HepG2 (cell line): Measurements from ENCODE around the gene WDR18. TPM values are rescaled to one million over a fixed set of nuclear protein-coding genes. Genes with fewer than 3 reads are reported as not detected.

Experiments used
- AHDC1 ChIP-seq: sonication (generic); formaldehyde crosslinking; IDR thresholded peaks from 2 replicates; pipeline ENCODE4 v1.5.1; 2020; ENCODE audit warnings: mild to moderate bottlenecking, missing genetic modification reagents, borderline replicate concordance
- ATF3 ChIP-seq: sonication (generic); formaldehyde crosslinking; IDR thresholded peaks from 2 replicates; pipeline ENCODE4 v1.4.0; 2020; ENCODE audit warnings: missing genetic modification reagents
- CBX2 ChIP-seq, 2 experiments: fragments of 200-600 bp in 1 of 2; sonication (generic); formaldehyde crosslinking in 1 of 2; IDR thresholded peaks; 2 replicates each; pipeline versions ENCODE4 v1.7.0 to v1.8.1; 2018 to 2022; ENCODE audit warnings: low read depth in 2 of 2, low read length in 1 of 2, mild to moderate bottlenecking in 1 of 2, missing genetic modification reagents in 1 of 2
- FOSL2 ChIP-seq: sonication (generic); formaldehyde crosslinking; IDR thresholded peaks from 2 replicates; pipeline ENCODE4 v1.4.0; 2020; ENCODE audit warnings: missing genetic modification reagents
- FOXO1 ChIP-seq: sonication (generic); formaldehyde crosslinking; IDR thresholded peaks from 2 replicates; pipeline ENCODE4 v1.4.0; 2020; ENCODE audit warnings: missing genetic modification reagents
- GLI4 ChIP-seq: sonication (generic); formaldehyde crosslinking; IDR thresholded peaks from 2 replicates; pipeline ENCODE4 v1.5.1; 2020; ENCODE audit warnings: missing genetic modification reagents, mild to moderate bottlenecking, moderate library complexity, borderline replicate concordance
- MXD4 ChIP-seq: IDR thresholded peaks from 2 replicates; pipeline ENCODE4 v1.6.1; 2016; ENCODE audit warnings: mild to moderate bottlenecking, missing biosample characterization, missing genetic modification reagents
- POLR2AphosphoS2 ChIP-seq: IDR thresholded peaks from 2 replicates; pipeline ENCODE4 v1.6.1; 2011; ENCODE audit warnings: low read depth, low read length, improper control_type of control experiment
- ZC3H13 ChIP-seq: sonication (generic); formaldehyde crosslinking; IDR thresholded peaks from 2 replicates; pipeline ENCODE4 v1.8.1; 2023; ENCODE audit warnings: mild to moderate bottlenecking, missing genetic modification reagents, moderate library complexity
- ZFP36L1 ChIP-seq: sonication (generic); formaldehyde crosslinking; IDR thresholded peaks from 2 replicates; pipeline ENCODE4 v1.8.0; 2022; ENCODE audit warnings: mild to moderate bottlenecking, missing genetic modification reagents, moderate library complexity
- ZNF230 ChIP-seq: sonication (generic); formaldehyde crosslinking; IDR thresholded peaks from 2 replicates; pipeline ENCODE4 v1.4.0; 2020; ENCODE audit warnings: mild to moderate bottlenecking, missing genetic modification reagents
- ZNF263 ChIP-seq: sonication (generic); formaldehyde crosslinking; IDR thresholded peaks from 2 replicates; pipeline ENCODE4 v1.4.0; 2020; ENCODE audit warnings: missing genetic modification reagents
- ZNF383 ChIP-seq: sonication (generic); formaldehyde crosslinking; IDR thresholded peaks from 2 replicates; pipeline ENCODE4 v1.4.0; 2020; ENCODE audit warnings: missing genetic modification reagents, mild to moderate bottlenecking, borderline replicate concordance
- ZNF543 ChIP-seq: sonication (generic); formaldehyde crosslinking; IDR thresholded peaks from 2 replicates; pipeline ENCODE4 v1.4.0; 2020; ENCODE audit warnings: mild to moderate bottlenecking, missing genetic modification reagents
- ZNF768 ChIP-seq: sonication (generic); formaldehyde crosslinking; IDR thresholded peaks from 2 replicates; pipeline ENCODE4 v1.4.0; 2020; ENCODE audit warnings: missing genetic modification reagents
- ZUFSP ChIP-seq: sonication (generic); formaldehyde crosslinking; IDR thresholded peaks from 2 replicates; pipeline ENCODE4 v1.9.0; 2021; ENCODE audit warnings: missing genetic modification reagents, mild to moderate bottlenecking, borderline replicate concordance
- polyA plus RNA-seq, 8 experiments: library from polyadenylated mRNA; depleted of rRNA in 3 of 8; stranded (reverse) in 7 of 8; unstranded in 1 of 8; fragments of >200 nt; fragmentation: Illumina TruSeq in 4 of 8; extraction: Trizol in 4 of 8; gene quantifications; 2 replicates each; pipeline versions ENCODE4 v1.2.1 to v1.2.3, GENCODE V29; 2011 to 2016; ENCODE audit warnings: low read depth in 4 of 8, missing spikeins in 1 of 8, mixed read lengths in 1 of 8; ENCODE audit not compliant: insufficient read depth in 1 of 8
- total RNA-seq, 5 experiments: library from RNA; depleted of rRNA; stranded (reverse); fragments of >200 nt; fragmentation: Illumina TruSeq; extraction: Trizol; gene quantifications; 2 replicates each; pipeline ENCODE4 v1.2.3, GENCODE V29; 2016; ENCODE audit warnings: low read depth in 1 of 5

The WDR18 gene
- total and polyA plus RNA-seq, 2 of the 13 experiments (the other 11 are each of a cell fraction or from before 2014, with no cell fraction given): 36.4 to 47.6 TPM

- TF ChIP-seq CBX2 (IDR thresholded peaks at IDR 0.05; ENCODE audit: low read depth, low read length) (no peak), CBX2 (CRISPR knock-in tag; IDR thresholded peaks at IDR 0.05; ENCODE audit: low read depth) (no peak), ZUFSP (CRISPR knock-in tag) (no peak), ZNF230 (CRISPR knock-in tag) (no peak; the same call in 1 of the 2 replicates), ZFP36L1 (CRISPR knock-in tag) (no peak), ATF3 (CRISPR knock-in tag) (peak; percentile 37; the same call in 1 of the 2 replicates), FOXO1 (CRISPR knock-in tag) (peak; percentile 35; the same call in 1 of the 2 replicates), AHDC1 (CRISPR knock-in tag) (no peak), POLR2AphosphoS2 (no peak), FOSL2 (CRISPR knock-in tag) (peak; percentile 43; the same call in 1 of the 2 replicates), ZNF263 (CRISPR knock-in tag) (no peak), MXD4 (CRISPR knock-in tag) (peak; percentile 76; the same call in 1 of the 2 replicates), ZNF543 (CRISPR knock-in tag) (peak; percentile 85), ZNF383 (peak; percentile 27; the same call in 1 of the 2 replicates), GLI4 (CRISPR knock-in tag) (no peak), ZNF768 (CRISPR knock-in tag) (peak; percentile 62), ZC3H13 (CRISPR knock-in tag) (no peak)
Observed at GRCh38 chr19:984165-984967, at the start of gene WDR18 (continued).
